CD4-positive, alpha-beta T cell treated with Interleukin-1 beta for 1 hour (primary cell): Measurements from ENCODE around the gene OSBPL1A.

ENCODE experiments used
- DNase-seq, 2 donors: peaks; one replicate each; pipeline ENCODE4 v3.0.0-alpha.2; 2020 to 2022

The OSBPL1A gene

DNA sequence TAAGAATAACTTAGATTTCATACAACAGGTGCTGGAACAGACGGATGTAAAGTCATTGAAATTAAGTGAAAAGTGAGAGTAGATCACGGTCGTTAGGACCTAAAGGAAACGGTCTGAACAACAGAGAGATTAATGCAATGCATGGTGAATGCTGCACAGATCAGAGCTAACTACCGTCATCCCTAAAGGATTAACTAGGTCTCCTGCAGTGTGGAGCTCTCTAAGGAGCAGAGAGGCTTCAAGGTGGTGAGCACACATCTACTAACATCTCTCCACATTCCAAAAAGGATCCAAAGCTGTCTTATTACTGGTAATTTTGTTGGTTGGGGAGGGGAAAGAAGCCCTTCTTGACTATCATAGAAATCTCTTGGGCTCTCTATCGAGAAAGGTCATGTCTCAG, 183.5 kb downstream of the OSBPL1A start:
- no peak for DNase-seq

DNA sequence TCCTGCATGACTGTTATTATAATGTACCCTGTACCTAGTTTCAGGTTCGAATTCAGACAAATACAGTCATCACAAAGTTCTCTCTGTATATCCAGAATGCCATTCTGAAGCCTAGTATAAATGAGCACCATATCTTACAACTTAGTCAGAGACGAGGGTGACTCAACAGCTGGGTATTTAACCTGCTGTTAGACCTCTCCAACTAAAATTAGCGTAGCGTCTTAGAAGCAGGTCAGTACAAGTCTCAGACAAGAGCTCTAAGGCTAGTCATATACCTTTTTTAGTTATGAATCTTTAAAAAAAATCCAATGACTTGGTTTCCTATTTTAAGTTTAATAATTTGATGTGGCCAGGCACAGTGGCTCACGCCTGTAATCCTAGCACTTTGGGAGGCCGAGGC, 184.7 kb downstream of the OSBPL1A start:
- no peak for DNase-seq

GRCh38 chr18:24209558-24209957, 188.1 kb downstream of the OSBPL1A start:
- no peak for DNase-seq

DNA sequence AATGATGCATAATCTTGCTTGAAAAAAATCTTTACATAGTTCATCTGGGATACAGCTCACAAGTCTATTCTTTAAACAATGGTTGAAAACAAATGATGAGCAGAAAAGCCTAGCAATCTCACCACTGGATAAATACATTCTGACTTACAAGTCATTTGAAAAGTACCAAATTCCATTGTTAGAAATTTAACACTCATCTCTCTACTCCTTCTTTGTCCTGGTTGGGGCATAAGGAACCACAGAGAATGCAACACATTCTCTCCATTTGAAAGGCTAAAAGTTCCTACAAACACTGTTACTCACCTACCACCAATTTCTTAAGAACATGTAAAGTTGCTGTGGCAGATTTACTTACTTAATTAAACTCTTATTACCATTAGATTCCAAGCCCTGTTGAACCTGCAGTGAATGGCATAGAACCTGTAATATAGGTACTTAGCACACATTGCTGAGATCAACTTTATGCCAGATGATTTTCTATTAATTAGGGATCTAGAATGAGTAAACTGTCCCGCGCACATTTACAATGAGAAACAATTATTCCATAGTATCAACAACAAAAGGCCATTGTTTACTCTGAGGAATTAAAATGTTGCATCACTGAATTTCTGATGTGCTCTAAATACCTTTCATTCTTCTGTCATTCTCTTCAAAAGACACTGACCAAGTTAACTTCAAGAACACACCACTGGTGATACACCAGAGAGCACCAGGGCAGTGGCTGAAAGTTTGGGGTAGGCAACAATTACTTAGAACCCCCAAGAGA, 189.2 kb downstream of the OSBPL1A start:
- DNase-seq: no peak

GRCh38 chr18:24204904-24205303, 192.7 kb downstream of the OSBPL1A start:
- no peak for DNase-seq

DNA sequence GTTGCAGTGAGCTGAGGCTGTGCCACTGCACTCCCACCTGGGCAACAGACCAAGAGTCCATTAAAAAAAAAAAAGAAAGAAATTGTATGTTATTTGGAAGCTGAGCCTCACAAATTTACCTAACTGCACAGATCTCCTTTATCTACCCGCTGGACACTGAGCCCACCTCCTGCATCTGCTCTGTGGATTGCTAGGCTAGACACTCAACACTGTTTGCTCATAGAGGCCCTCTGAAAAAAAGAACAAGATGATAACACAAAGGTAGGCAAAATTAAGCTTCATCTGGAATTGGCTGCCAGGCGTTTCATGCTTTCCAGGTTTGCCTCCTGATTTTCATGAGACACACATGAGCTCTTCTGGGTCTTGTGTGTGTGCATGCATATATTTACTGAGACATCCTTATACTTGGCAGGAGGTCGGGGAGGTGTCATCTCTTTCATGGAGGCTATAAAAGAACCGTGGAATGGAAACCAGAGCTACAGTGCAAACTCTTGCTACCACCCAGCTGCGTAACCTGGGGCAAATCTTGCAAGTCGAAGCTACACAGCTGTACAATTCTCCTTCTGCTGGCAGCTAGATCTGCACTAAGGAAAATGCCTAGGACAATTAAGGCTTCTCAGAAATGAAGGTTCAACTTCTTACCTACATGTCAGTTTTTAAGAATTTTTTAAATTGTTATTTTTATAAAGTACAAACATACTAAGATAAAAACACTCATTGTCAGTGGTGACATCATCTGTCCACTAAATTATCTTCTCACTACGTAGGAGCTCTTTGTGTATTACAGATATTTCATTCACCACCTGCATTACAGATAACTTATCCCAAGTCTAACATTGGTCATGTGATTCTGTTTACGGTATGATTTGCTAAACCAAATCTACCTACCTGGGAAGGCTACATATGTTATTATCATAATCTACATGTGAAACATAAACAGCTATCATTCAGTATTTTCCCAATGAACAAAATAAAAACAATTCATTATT, 195.6 kb downstream of the OSBPL1A start:
- DNase-seq: no peak

GRCh38 chr18:24200494-24201290, 196.9 kb downstream of the OSBPL1A start:
- DNase-seq: no peak

GRCh38 chr18:24199372-24199962, 198.2 kb downstream of the OSBPL1A start:
- DNase-seq: no peak

DNA sequence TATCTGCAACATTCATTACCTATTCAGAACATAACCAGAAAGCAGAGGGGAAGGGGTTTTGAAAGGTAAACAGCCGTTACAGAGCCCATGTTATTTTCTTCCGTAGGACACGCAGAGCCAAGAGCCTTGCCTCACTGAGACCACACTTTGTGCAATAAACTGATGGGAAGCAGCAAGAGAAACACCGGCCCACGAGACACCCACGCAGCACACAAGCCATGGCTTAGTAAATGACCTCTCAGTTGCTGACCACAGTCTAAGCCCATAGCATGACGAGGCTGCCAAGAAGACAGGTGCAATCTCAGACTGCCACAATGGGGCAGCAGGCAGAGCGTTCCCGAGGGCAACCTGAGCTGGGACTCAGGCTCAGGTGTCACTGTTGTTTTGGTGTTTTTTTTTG, 199.2 kb downstream of the OSBPL1A start:
- DNase-seq: no peak

DNA sequence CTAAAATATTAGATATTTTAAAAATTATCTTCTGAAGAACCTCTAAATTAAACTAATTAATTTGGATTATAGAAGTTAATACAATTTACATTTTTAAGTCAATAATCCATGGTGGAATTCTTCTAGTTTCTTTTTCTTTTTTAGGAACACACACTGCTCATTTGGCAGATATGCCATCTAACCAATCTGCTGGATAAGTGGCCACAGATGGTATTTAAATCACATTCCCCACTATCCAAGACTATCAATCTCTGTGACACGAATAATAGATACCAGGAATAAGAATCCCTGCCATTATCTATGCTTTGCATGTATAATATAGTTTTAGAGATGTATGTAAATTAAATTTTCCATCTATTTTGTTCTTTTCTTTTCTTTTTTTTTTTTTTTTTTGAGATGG, 200.2 kb downstream of the OSBPL1A start:
- no peak for DNase-seq

DNA sequence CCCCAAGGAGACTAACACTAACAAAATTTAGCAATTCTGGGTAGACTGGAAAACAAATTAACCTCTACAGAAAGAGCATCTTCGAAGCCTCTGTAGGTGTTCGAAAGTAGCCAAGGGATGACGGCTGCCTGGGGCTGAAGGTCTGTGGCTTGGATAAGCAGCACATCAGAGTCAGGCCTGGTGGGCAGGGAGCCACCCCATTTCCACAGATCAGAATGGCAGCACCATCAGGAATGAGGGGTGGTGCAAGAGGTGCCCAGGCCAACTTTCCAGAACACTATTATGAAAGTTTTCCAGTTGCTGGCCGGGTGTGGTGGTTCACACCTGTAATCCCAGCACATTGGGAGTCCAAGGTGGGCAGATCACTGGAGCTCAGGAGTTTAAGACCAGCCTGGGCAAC, 200.9 kb downstream of the OSBPL1A start:
- DNase-seq: no peak

DNA sequence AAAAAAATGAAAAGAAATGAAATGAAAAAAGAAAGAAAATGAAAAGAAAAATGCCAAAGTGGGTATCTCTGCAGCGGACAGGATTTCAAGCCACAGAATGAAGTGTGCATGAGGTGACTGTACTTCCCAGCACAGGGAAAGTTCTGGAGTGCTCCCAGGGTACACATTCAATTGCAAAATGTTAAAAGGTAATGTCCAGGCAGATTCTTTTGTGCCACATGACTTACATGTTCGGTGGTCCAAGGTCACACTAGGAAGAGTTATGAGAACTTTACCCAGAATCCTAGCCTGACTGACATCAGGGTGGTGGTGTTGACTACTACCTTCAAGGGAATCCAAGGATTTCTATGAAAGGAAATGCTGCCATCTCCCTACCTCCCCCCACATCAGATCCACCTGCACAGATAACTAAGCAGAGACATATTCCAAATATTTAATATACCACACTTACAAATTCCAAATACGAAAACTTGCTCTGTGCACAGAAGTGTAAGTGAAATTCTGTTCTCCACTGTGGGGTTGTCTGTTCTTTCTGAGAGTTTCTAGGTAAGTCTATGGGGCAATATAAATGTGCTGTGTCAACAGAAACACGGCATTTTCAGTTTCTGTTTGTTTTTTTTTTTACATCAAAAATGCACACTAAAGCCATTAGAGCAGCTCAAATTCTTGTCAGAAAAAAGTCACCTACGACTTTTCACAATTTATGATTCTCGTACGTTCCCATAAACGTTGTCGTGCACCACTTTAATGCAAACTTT, 202.1 kb downstream of the OSBPL1A start:
- no peak for DNase-seq

GRCh38 chr18:24190590-24190989, 207.0 kb downstream of the OSBPL1A start:
- DNase-seq: no peak

GRCh38 chr18:24189664-24190346, 207.8 kb downstream of the OSBPL1A start:
- no peak for DNase-seq

GRCh38 chr18:24189007-24189528, 208.6 kb downstream of the OSBPL1A start:
- DNase-seq: no peak

DNA sequence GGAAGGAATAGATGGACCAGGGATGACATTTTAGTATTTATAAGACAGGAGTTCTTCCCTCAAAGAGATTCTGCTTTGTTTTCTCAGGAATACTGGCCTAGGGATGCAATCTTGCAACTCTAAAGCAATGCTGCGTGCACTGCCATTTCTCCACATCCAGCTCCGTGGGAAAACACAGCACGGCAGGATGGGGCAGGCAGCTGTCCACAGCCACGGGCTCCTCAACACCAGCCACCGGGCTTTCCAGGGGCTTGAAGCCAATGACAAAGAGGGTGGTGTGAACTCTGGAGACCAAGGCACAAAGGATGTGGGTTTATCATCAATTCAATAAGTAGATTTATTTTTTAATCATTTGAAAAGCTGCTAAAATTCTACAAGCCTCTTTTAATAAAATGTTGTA, 209.5 kb downstream of the OSBPL1A start:
- DNase-seq: no peak

DNA sequence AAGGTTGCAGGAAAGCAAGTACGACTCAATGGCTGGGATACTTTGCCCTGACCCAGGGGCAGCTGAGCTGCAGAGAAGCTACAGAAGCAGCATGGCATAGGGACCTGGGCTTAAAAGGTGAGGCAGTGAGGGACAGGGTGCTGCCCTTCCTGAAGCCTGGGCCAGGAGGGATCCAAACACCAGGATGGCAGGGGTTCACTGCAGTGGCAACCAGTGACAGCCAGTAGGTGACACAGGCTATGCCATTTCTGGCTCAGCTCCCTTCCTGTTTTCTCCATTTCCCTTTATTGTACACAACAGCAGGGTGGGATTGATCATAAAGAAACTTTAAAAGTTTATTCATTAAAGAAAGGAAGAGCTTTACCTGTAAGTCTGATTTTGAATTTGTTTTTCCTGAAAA, 209.9 kb downstream of the OSBPL1A start:
- DNase-seq: no peak

DNA sequence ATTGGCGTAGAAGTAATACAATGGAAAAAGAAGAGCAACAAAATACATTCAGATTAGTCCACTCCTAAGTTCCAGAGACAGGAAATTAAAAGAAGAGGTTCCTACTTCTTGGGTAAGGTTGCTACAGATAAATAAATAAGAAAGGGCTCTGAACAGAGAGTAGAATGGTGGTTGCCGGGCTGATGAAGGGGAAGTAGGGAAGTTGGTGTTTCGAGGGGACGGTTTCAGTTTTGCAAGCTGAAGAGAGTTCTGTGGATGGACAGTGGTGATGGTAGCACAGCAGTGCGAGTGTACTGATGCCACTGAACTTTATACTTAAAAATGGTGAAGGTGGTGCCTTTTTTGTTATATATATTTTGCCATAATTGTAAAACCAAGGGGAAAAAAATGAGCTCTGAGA, 210.6 kb downstream of the OSBPL1A start:
- DNase-seq: no peak

- DNase-seq: no peak
Observed at GRCh38 chr18:24185805-24186204, 211.8 kb downstream of the OSBPL1A start.

- no peak for DNase-seq
Observed at GRCh38 chr18:24181806-24182205, 215.8 kb downstream of the OSBPL1A start.

DNA sequence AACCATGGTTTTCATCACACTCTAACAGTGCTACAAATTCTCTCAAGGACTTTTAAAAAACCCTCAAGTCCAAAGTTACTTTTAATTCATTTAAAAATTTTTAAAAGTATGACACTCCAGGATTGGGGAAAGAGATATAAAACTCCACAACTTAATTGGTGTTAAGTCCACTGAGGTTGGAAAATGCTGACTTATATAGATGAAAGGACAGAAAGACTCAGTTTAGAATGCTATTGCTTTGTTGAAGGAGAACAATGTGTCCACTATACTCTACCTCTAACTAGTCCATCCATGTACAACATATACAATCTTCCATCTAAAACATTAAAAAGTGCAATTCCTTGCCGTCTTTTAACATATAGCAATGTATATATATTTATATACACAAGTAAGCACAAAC, 217.6 kb downstream of the OSBPL1A start:
- DNase-seq: no peak
